HFF-Myc (cell line): Measurements from ENCODE around the gene DRAP1.

ENCODE experiments used
- DNase-seq: peaks from one replicate; pipeline ENCODE4 v3.0.0-alpha.2; 2011; ENCODE audit warnings: low read depth; ENCODE audit errors: extremely low read depth
- H3K4me3 ChIP-seq: replicated peaks from 2 replicates; pipeline ENCODE4 v1.5.1; 2011; ENCODE audit warnings: low read depth, mild to moderate bottlenecking, control low read depth, low read length
- TF ChIP-seq, protein P1 (sequence below): IDR thresholded peaks from 2 replicates; pipeline ENCODE4 v1.5.1; 2012; ENCODE audit warnings: mild to moderate bottlenecking, low read depth, low read length, control low read depth; ENCODE audit errors: missing control alignments

The DRAP1 gene

GRCh38 chr11:65894034-65894591, 25.1 kb upstream of the DRAP1 start:
- H3K4me3 ChIP-seq: peak overlapping the region; percentile 21
- no peak for DNase-seq
- TF ChIP-seq, protein P1, sequence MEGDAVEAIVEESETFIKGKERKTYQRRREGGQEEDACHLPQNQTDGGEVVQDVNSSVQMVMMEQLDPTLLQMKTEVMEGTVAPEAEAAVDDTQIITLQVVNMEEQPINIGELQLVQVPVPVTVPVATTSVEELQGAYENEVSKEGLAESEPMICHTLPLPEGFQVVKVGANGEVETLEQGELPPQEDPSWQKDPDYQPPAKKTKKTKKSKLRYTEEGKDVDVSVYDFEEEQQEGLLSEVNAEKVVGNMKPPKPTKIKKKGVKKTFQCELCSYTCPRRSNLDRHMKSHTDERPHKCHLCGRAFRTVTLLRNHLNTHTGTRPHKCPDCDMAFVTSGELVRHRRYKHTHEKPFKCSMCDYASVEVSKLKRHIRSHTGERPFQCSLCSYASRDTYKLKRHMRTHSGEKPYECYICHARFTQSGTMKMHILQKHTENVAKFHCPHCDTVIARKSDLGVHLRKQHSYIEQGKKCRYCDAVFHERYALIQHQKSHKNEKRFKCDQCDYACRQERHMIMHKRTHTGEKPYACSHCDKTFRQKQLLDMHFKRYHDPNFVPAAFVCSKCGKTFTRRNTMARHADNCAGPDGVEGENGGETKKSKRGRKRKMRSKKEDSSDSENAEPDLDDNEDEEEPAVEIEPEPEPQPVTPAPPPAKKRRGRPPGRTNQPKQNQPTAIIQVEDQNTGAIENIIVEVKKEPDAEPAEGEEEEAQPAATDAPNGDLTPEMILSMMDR: no peak

GRCh38 chr11:65895482-65895981, 23.7 kb upstream of the DRAP1 start:
- peak overlapping the region; percentile 71 for H3K4me3 ChIP-seq
- TF ChIP-seq, protein P1: no peak
- no peak for DNase-seq

- peak overlapping the region; percentile 71 for H3K4me3 ChIP-seq
These were observed 22.9 kb upstream of the DRAP1 start for GRCh38 chr11:65896034-65896999.

GRCh38 chr11:65897020-65897471, 22.2 kb upstream of the DRAP1 start:
- peak overlapping the region; percentile 71 for H3K4me3 ChIP-seq
- TF ChIP-seq, protein P1: no peak
- no peak for DNase-seq

More at GRCh38 chr11:65896034-65896999, 22.9 kb upstream of the DRAP1 start:
- DNase-seq: no peak
- TF ChIP-seq, protein P1: no peak

DNA sequence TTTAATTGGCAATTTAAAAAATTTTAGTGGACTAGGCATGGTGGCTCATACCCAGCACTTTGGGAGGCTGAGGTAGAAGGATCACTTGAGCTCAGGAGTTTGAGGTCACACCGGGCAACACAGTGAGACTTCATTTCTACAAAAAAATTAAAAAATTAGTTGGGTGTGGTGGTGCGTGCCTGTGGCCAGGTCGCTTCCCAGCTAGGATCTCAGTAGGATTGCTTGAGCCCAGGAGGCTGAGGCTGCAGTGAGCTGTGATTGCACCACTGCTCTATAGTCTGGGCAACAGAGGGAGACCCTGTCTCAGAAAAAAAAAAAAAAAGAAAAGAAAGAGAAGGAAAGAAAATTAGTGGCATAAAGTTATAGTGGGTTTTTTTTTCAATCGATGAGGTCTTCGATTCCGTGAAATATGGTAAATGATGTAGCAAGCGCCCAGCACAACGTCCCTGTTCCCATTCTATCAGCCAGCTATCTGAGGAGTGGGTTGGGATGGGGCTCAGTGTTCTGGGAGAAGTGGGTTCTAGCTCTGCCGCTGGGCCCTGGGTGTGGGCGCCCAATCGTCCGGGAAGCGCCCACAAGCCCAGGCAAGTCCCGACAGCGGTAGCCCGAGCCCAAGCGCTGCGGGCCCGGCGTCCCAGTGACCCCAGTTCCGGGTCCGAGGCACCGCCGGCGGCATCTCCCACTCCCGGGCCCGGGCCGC, 20.4 kb upstream of the DRAP1 start:
- no peak for DNase-seq
- peak overlapping the region; percentile 71 for H3K4me3 ChIP-seq
- TF ChIP-seq, protein P1: no peak

DNA sequence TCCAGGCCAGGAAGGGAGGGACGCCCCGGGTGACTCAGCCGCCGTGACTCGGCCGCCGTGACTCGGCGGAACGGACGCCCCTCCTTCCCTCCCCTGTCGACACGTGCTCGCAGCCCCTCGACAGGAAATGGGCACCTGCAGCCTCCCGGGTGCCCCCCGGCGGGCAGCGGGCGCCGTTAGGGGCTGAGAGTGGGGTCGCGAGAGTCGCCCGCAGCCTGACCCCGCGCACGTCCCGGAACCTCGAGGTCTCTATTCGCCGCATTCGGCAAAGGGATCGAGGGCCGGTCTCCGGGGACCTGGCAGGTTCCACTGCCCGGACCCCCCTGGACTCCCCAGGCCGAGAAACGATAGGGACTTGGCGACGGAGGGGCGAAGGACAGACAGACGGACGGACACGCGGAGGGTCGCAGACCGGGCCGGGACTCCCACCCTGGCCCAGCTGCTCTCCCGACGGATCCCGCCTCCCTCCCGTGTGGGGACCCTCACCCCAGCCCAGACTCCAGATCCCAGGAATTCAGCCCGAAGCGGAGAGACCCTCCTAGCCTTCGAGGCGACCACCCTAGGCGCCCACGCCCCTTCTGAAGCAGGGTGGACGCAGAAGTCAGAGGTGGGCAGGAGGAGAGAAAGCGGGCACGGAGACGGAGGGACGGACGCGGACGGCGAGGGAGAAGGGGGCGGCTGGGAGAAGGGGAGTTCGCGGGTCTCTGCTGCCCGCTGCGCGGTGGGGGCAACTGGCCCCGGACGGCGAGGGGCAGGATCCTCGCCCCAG, 19.7 kb upstream of the DRAP1 start:
- peak overlapping the region; percentile 71 for H3K4me3 ChIP-seq
- TF ChIP-seq, protein P1: no peak
- DNase-seq: no peak
